Gastrocnemius medialis (tissue), 4 donors: Measurements from ENCODE around the gene CASTOR1. TPM values are rescaled to one million over a fixed set of nuclear protein-coding genes. Genes with fewer than 3 reads are reported as not detected.

Experiments
- ATAC-seq, 2 donors: fragments of 150-250 bp; one replicate each; pipeline ENCODE4 v1.9.1; 2016
- DNase-seq, 2 donors: peaks; one replicate each; pipeline ENCODE4 v3.0.0-alpha.2; 2019
- H3K27ac ChIP-seq, 4 donors: fragments of 200-600 bp; sonication (generic); 1 replicate in 1 of 4; 2 replicates in 3 of 4; pipeline ENCODE4 v1.5.1; 2016 to 2018; ENCODE audit warnings: mild to moderate bottlenecking in 2 of 4, moderate library complexity in 1 of 4
- H3K27me3 ChIP-seq, 3 donors: fragments of 200-600 bp; sonication (generic) in 2 of 3; 1 replicate in 1 of 3; 2 replicates in 2 of 3; pipeline versions ENCODE4 v1.5.1 to v1.6.0; 2016 to 2019; ENCODE audit warnings: mild to moderate bottlenecking in 1 of 3, moderate library complexity in 1 of 3
- H3K36me3 ChIP-seq, 2 donors: fragments of 200-600 bp; sonication (generic) in 1 of 2; one replicate each; pipeline ENCODE4 v1.5.1; 2017 to 2018
- H3K4me1 ChIP-seq, 2 donors: fragments of 200-600 bp; sonication (generic) in 1 of 2; one replicate each; pipeline ENCODE4 v1.5.1; 2016 to 2017; ENCODE audit warnings: mild to moderate bottlenecking in 2 of 2
- H3K4me3 ChIP-seq, 4 donors: fragments of 200-600 bp; sonication (generic) in 3 of 4; 1 replicate in 1 of 4; 2 replicates in 3 of 4; pipeline ENCODE4 v1.5.1; 2016 to 2019; ENCODE audit warnings: mild to moderate bottlenecking in 2 of 4
- H3K9me3 ChIP-seq, 3 donors: fragments of 200-600 bp; sonication (generic) in 2 of 3; 1 replicate in 1 of 3; 2 replicates in 2 of 3; pipeline ENCODE4 v1.5.1; 2016 to 2019
- CTCF ChIP-seq, 5 experiments: fragments of 450-650 bp in 3 of 5; fragments of 200-600 bp in 2 of 5; sonication (generic) in 2 of 5; IDR thresholded peaks in 4 of 5; conservative IDR thresholded peaks in 1 of 5; 1 replicate in 4 of 5; 2 replicates in 1 of 5; pipeline ENCODE4 v1.5.1; 2016 to 2019; ENCODE audit warnings: antibody characterized with exemption in 5 of 5, mild to moderate bottlenecking in 3 of 5, moderate library complexity in 3 of 5
- POLR2A ChIP-seq, 2 donors: fragments of 450-650 bp; IDR thresholded peaks; one replicate each; pipeline ENCODE4 v1.6.1; 2017; ENCODE audit warnings: antibody characterized with exemption in 2 of 2, mild to moderate bottlenecking in 2 of 2, moderate library complexity in 2 of 2
- in situ Hi-C, 4 donors: fragments of 200-750 bp; cut with MboI; loops; one replicate each; pipeline versions ENCODE4 v1.15.0 to v1.8.0; 2017; ENCODE audit warnings: low sequenced_read_pairs in 4 of 4
- intact Hi-C: fragments of 100-400 bp; cut with DNase I; formaldehyde crosslinking; loops from one replicate; pipeline ENCODE4 v1.15.1; 2023; ENCODE audit warnings: low total_unique reads
- total RNA-seq, 4 donors: library from RNA; depleted of rRNA; stranded (reverse); fragments of >200 nt; gene quantifications; one replicate each; pipeline versions ENCODE4 v1.1.0 to v1.2.3, GENCODE V29; 2016

The CASTOR1 gene
- total RNA-seq, 4 donors from 2014 or later = 3.5 to 6.5 (median 5.6) TPM

GRCh38 chr22:30243661-30244060 is 45.6 kb downstream of the CASTOR1 start:
- no peak for ATAC-seq
- no peak overlapping the region for H3K27ac ChIP-seq
- intact Hi-C loops (no loop called here), in situ Hi-C loops (no loop called here)
- H3K36me3 ChIP-seq = no peaks in the 10 kb centered on the region
- no peak overlapping the region for H3K4me3 ChIP-seq
- DNase-seq = no peak
- H3K9me3 ChIP-seq = no peaks in the 10 kb centered on the region
- peaks cover 0 to 6% of the 10 kb centered on the region in 2 donors for H3K4me1 ChIP-seq
- TF ChIP-seq POLR2A (IDR thresholded peaks at IDR 0.05) = no peak
- no peak for TF ChIP-seq CTCF (IDR thresholded peaks at IDR 0.05 in 4 of 5, conservative IDR thresholded peaks at IDR 0.05 in 1 of 5)
- peaks cover 27 to 35% (median 31%) of the 10 kb centered on the region in 3 donors for H3K27me3 ChIP-seq

GRCh38 chr22:30241576-30242371 is 47.5 kb downstream of the CASTOR1 start:
- TF ChIP-seq POLR2A (IDR thresholded peaks at IDR 0.05) (no peak), CTCF (IDR thresholded peaks at IDR 0.05 in 4 of 5, conservative IDR thresholded peaks at IDR 0.05 in 1 of 5) (no peak)
- intact Hi-C loops = no loop called here
- in situ Hi-C loops = no loop called here
- Histone ChIP-seq H3K9me3 (no peaks in the 10 kb centered on the region), H3K27me3 (peaks cover 20 to 25% (median 25%) of the 10 kb centered on the region in 3 donors), H3K4me3 (no peak overlapping the region), H3K4me1 (peaks cover 0 to 6% of the 10 kb centered on the region in 2 donors), H3K27ac (no peak overlapping the region), H3K36me3 (no peaks in the 10 kb centered on the region)
- DNase-seq (no peak), ATAC-seq (no peak)

GRCh38 chr22:30240541-30241417 is 48.5 kb downstream of the CASTOR1 start:
- TF ChIP-seq POLR2A (IDR thresholded peaks at IDR 0.05) (no peak), CTCF (IDR thresholded peaks at IDR 0.05 in 4 of 5, conservative IDR thresholded peaks at IDR 0.05 in 1 of 5) (no peak)
- H3K9me3 ChIP-seq = no peaks in the 10 kb centered on the region
- in situ Hi-C loops (no loop called here), intact Hi-C loops (no loop called here)
- peaks cover 0 to 2% of the 10 kb centered on the region in 2 donors for H3K4me1 ChIP-seq
- no peak for DNase-seq
- no peaks in the 10 kb centered on the region for H3K36me3 ChIP-seq
- no peak for ATAC-seq
- no peak overlapping the region for H3K27ac ChIP-seq
- no peak overlapping the region for H3K4me3 ChIP-seq
- H3K27me3 ChIP-seq = peaks cover 15 to 16% (median 16%) of the 10 kb centered on the region in 3 donors

DNA sequence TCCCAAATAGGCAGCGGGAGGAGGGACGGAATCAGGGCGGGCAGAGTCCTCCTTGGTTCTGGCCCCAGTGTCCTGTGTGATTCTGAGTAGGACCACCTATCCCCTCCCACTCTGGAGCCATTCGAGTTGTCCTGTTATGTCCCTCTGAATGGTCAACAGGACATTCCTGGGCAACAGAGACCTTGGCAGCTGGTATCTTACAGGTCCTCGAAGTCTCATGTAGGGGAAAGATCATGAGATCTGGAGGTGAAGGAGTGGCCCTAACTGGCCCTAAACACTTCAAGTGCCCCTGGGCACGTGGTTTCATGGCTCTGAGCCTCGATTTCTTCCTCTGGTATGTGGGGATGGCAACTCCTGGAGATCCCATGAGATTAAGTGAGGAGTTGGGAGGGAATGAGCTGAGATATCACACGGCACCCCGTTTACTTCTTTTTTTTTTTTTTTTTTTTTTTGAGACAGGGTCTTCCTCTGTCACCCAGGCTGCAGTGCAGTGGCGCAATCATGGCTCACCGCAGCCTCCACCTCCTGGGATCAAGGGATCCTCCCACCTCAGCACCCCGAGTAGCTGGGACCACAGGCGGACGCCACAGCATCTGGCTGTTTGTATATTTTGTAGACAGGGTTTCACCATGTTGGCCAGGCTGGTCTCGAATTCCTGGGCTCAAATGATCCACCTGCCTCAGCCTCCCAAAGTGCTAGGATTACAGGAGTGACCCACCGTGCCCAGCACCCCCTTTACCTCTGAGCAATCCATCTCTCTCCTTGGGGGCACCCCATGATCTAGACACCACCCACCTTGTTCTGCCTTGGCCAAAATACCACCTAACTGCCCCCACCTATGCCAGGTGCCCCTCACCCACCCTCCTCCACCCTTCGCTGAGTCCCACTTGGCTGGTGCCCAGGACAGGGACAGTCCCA is 49.6 kb downstream of the CASTOR1 start:
- no peak overlapping the region for H3K27ac ChIP-seq
- no peaks in the 10 kb centered on the region for H3K36me3 ChIP-seq
- H3K4me1 ChIP-seq = no peaks in the 10 kb centered on the region
- intact Hi-C loops = no loop called here
- no peak overlapping the region for H3K4me3 ChIP-seq
- no peak for DNase-seq
- no peak for ATAC-seq
- in situ Hi-C loops = no loop called here
- no peak for TF ChIP-seq POLR2A (IDR thresholded peaks at IDR 0.05)
- no peak for TF ChIP-seq CTCF (IDR thresholded peaks at IDR 0.05 in 4 of 5, conservative IDR thresholded peaks at IDR 0.05 in 1 of 5)
- H3K27me3 ChIP-seq = peaks cover 6 to 7% (median 6%) of the 10 kb centered on the region in 3 donors
- no peaks in the 10 kb centered on the region for H3K9me3 ChIP-seq
